ENCODE data around the gene GAA.
"Not testable (repeated sequence)": the region's sequence is repeated elsewhere in the genome, so short reads cannot be mapped to it uniquely, and the experiment has no call there.

Gene GAA

GRCh38 chr17:80084773-80085172, 16.6 kb upstream of the GAA start:
- no peak for DNase-seq

GRCh38 chr17:80086081-80086480, 15.3 kb upstream of the GAA start:
- DNase-seq, result peak; percentile 95

GRCh38 chr17:80086616-80087015, 14.8 kb upstream of the GAA start:
- no peak for DNase-seq

GRCh38 chr17:80087346-80088265, 13.8 kb upstream of the GAA start:
- no peak for DNase-seq

GRCh38 chr17:80089762-80090161, 11.6 kb upstream of the GAA start:
- no peak for DNase-seq

GRCh38 chr17:80090164-80090563, 11.2 kb upstream of the GAA start:
- not testable (repeated sequence) for DNase-seq

GRCh38 chr17:80091376-80091775, 10.0 kb upstream of the GAA start:
- no peak for DNase-seq

- no peak for DNase-seq
These were observed 8.4 kb upstream of the GAA start for GRCh38 chr17:80092959-80093358.

- no peak for DNase-seq
These were observed 6.1 kb upstream of the GAA start for GRCh38 chr17:80095038-80095843.

- no peak for DNase-seq
These were observed 5.4 kb upstream of the GAA start for GRCh38 chr17:80095844-80096475.

- DNase-seq, result no peak
These were observed 4.8 kb upstream of the GAA start for GRCh38 chr17:80096561-80097021.

- no peak for DNase-seq
These were observed 4.2 kb upstream of the GAA start for GRCh38 chr17:80097127-80097621.

GRCh38 chr17:80097844-80098691, 3.3 kb upstream of the GAA start:
- no peak for DNase-seq

- DNase-seq, result no peak
These were observed 1.9 kb upstream of the GAA start for GRCh38 chr17:80099291-80100034.

- DNase-seq, result no peak
These were observed 1.4 kb upstream of the GAA start for GRCh38 chr17:80100035-80100323.

GRCh38 chr17:80101946-80102663, 724 bp downstream of the GAA start:
- DNase-seq, result no peak

- no peak for DNase-seq
These were observed 1.5 kb downstream of the GAA start for GRCh38 chr17:80102664-80103448.

GRCh38 chr17:80103449-80104085, 2.2 kb downstream of the GAA start:
- DNase-seq, result no peak

- DNase-seq, result no peak
These were observed 3.1 kb downstream of the GAA start for GRCh38 chr17:80104321-80104955.

Measured in NCI-H774 (cell line).